Measurements from ENCODE around the gene NADK. TPM values are rescaled to one million over a fixed set of nuclear protein-coding genes. Genes with fewer than 3 reads are reported as not detected.
"Not testable (repeated sequence)": the region's sequence is repeated elsewhere in the genome, so short reads cannot be mapped to it uniquely, and the experiment has no call there.

Gene NADK
- total RNA-seq, 2 donors from 2014 or later: 54.8 to 61.5 TPM

DNA sequence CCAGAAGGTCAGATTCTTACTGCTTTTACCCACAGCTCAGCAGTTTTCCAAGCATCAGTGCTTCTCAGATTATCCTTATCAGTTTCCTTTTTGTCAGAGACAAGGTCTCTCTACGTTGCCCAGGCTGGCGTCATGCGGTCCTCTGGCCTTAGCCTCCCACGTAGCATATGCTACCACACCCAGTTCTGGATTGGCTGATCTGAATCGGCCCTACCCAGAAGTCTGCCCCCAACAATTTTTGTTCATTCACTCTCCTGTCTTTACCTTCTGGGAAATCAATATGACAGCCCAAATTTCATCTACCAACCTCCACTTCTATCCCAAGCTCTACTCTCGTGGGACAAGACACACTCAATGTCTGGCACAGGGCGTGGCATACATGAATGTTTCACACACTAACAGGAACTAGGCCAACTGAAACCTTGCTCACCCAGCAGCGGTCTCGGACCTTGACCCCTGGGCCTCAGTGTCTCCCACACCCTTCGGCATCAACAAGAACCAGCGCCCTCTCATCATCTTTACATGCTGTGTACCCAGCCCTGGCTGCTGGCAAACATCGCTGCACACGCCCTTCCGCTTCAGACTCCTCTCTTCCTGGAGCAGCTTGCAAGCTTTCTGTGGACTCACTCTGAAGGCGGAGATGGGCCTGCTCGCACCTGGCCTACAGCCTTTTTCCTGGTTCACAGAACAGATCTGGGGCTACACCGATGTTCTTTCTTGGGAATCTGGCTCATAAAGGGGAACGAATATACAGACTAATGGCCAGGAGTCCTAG, 63.0 kb downstream of the NADK start:
- not testable (repeated sequence) for H3K27me3 Mint-ChIP-seq; DNase-seq; ATAC-seq; H3K27ac Mint-ChIP-seq; H3K4me3 Mint-ChIP-seq; H3K4me1 Mint-ChIP-seq; H3K9me3 ChIP-seq (ENCODE audit: control insufficient read depth, low read length, poor library complexity, severe bottlenecking); H3K36me3 Mint-ChIP-seq (ENCODE audit: low read depth)

DNA sequence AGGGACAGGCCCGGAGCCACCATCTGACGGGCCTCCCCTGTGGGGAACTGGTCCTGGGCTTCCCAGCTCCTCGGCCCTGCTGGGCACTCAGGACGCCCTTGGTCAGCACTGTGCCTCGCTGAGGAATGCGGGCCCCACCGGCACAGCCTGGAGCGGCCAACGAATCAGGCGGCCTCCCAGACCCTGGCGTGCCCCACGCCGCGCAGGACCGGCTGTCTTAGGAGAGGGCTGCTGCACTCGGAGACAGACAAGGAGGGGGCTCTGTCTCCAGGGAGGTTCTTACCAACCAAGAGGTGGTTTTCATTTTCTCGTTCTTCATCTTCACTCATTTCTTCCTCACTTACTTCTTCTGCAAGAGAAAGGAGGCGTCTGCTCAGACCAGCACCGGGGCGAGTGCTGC, 70.4 kb downstream of the NADK start:
- H3K27ac Mint-ChIP-seq; H3K4me3 Mint-ChIP-seq; ATAC-seq; H3K27me3 Mint-ChIP-seq; H3K36me3 Mint-ChIP-seq (ENCODE audit: low read depth); DNase-seq; H3K4me1 Mint-ChIP-seq; H3K9me3 ChIP-seq (ENCODE audit: control insufficient read depth, low read length, poor library complexity, severe bottlenecking): not testable (repeated sequence)

GRCh38 chr1:1707241-1707640, 71.0 kb downstream of the NADK start:
- H3K27me3 Mint-ChIP-seq; DNase-seq; ATAC-seq; H3K36me3 Mint-ChIP-seq (ENCODE audit: low read depth); H3K4me3 Mint-ChIP-seq; H3K9me3 ChIP-seq (ENCODE audit: control insufficient read depth, low read length, poor library complexity, severe bottlenecking); H3K27ac Mint-ChIP-seq; H3K4me1 Mint-ChIP-seq: not testable (repeated sequence)

DNA sequence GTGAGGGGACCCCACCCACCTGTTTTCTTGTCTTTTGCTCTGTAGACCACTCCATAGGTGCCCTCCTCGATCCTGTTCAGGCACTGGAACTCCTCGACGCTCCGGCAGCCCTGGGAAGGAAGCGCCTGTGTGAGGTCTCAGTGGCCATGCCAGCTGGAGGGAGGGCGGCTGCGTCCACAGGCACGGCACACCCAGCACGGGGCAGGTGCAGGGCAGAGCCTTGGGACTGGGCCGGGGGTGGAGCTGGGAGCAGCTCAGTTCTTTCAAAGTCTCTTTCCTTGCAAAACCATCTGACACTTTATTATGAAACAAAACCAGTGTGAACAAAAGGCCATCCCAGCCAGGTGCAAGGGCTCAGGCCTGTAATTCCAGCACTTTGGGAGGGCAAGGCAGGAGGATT, 72.6 kb downstream of the NADK start:
- not testable (repeated sequence) for H3K4me1 Mint-ChIP-seq; H3K36me3 Mint-ChIP-seq (ENCODE audit: low read depth); H3K4me3 Mint-ChIP-seq; ATAC-seq; H3K9me3 ChIP-seq (ENCODE audit: control insufficient read depth, low read length, poor library complexity, severe bottlenecking); H3K27me3 Mint-ChIP-seq; H3K27ac Mint-ChIP-seq; DNase-seq

- H3K27me3 Mint-ChIP-seq; H3K36me3 Mint-ChIP-seq (ENCODE audit: low read depth); H3K4me1 Mint-ChIP-seq; ATAC-seq; H3K27ac Mint-ChIP-seq; H3K9me3 ChIP-seq (ENCODE audit: control insufficient read depth, low read length, poor library complexity, severe bottlenecking); H3K4me3 Mint-ChIP-seq; DNase-seq: not testable (repeated sequence)
Measured at GRCh38 chr1:1704284-1704957, 73.8 kb downstream of the NADK start.

- no peak overlapping the region for H3K27ac Mint-ChIP-seq
- no peaks in the 10 kb centered on the region for H3K9me3 ChIP-seq (ENCODE audit: control insufficient read depth, low read length, poor library complexity, severe bottlenecking)
- no peaks in the 10 kb centered on the region for H3K4me1 Mint-ChIP-seq
- H3K4me3 Mint-ChIP-seq: no peak overlapping the region
- no peak for DNase-seq
- ATAC-seq: no peak
- H3K36me3 Mint-ChIP-seq (ENCODE audit: low read depth): no peaks in the 10 kb centered on the region
- H3K27me3 Mint-ChIP-seq: no peaks in the 10 kb centered on the region
Measured at GRCh38 chr1:1703796-1704195, 74.5 kb downstream of the NADK start.

GRCh38 chr1:1702506-1702905, 75.8 kb downstream of the NADK start:
- not testable (repeated sequence) for H3K9me3 ChIP-seq (ENCODE audit: control insufficient read depth, low read length, poor library complexity, severe bottlenecking); H3K27ac Mint-ChIP-seq; ATAC-seq; H3K4me1 Mint-ChIP-seq; H3K4me3 Mint-ChIP-seq; H3K27me3 Mint-ChIP-seq; DNase-seq; H3K36me3 Mint-ChIP-seq (ENCODE audit: low read depth)

Other genes with a start within 250 kb of the NADK start
- gene TMEM240, start 237.8 kb downstream of the NADK start, total RNA-seq: under 1 TPM in 1 of 2 donors, not detected in 1; 0.44 TPM
- gene SSU72, start 203.6 kb downstream of the NADK start, total RNA-seq: 100 to 1,000 TPM in 1 of 2 donors, 10 to 100 TPM in 1; 99.3 to 103 TPM
- 1 to 10 TPM; 3.3 to 3.4 TPM for gene FNDC10, start 178.3 kb downstream of the NADK start, total RNA-seq
- 10 to 100 TPM; 42.0 to 50.0 TPM for gene MIB2, start 163.0 kb downstream of the NADK start, total RNA-seq
- gene MMP23B, start 146.3 kb downstream of the NADK start, total RNA-seq: 1 to 10 TPM; 3.9 to 4.2 TPM
- 10 to 100 TPM; 43.9 to 49.8 TPM for gene CDK11B, start 119.5 kb downstream of the NADK start, total RNA-seq
- gene SLC35E2B, start 85.7 kb downstream of the NADK start, total RNA-seq: 10 to 100 TPM; 67.5 to 87.3 TPM
- gene CDK11A, start 54.1 kb downstream of the NADK start, total RNA-seq: 100 to 1,000 TPM; 218 to 232 TPM
- 100 to 1,000 TPM; 236 to 255 TPM for gene GNB1, start 112.6 kb upstream of the NADK start, total RNA-seq
- under 1 TPM; 0.35 to 0.55 TPM for gene CALML6, start 136.8 kb upstream of the NADK start, total RNA-seq
- gene TMEM52, start 140.8 kb upstream of the NADK start, total RNA-seq: under 1 TPM in 1 of 2 donors, not detected in 1; 0.52 TPM
- not detected for gene CFAP74, start 225.3 kb upstream of the NADK start, total RNA-seq
- gene GABRD, start 240.9 kb upstream of the NADK start, total RNA-seq: under 1 TPM in 1 of 2 donors, not detected in 1; 0.17 TPM

Data from T-helper 17 cell (primary cell).